GM12878 (cell line): Measurements from ENCODE around the gene JAML. TPM values are rescaled to one million over a fixed set of nuclear protein-coding genes. Genes with fewer than 3 reads are reported as not detected.

Experiments
- ATAC-seq: fragments of 200-7000 bp; cut with Tn5 transposase; 3 replicates; pipeline ENCODE4 v1.9.1; 2020; ENCODE audit warnings: mild to moderate bottlenecking, moderate library complexity
- BruUV-seq: library from RNA; stranded (reverse); fragments of 400-500 nt; replicated peaks from 2 replicates; lab custom pipeline; 2021; lab: Mats Ljungman, UMichigan
- CTCF ChIA-PET: fragments of 300-600 bp; sonication (Branson Sonifier 250); formaldehyde crosslinking; extraction: SDS; loops from one replicate; lab custom pipeline; 2021; ENCODE audit warnings: inconsistent platforms; lab: Yijun Ruan, JAX
- POLR2A ChIA-PET: fragments of 350-600 bp; formaldehyde crosslinking; extraction: SDS; loops from one replicate; lab custom pipeline; 2021; ENCODE audit warnings: inconsistent platforms; lab: Charles Lee
- RAD21 ChIA-PET: fragments of 300-600 bp; sonication (Branson Sonifier 250); formaldehyde crosslinking; loops from one replicate; lab custom pipeline; 2023; ENCODE audit warnings: antibody characterized with exemption; ENCODE audit not compliant: unreplicated experiment; lab: Charles Lee
- SMC1A ChIA-PET: fragments of 300-600 bp; sonication (Branson Sonifier 250); formaldehyde crosslinking; loops from one replicate; lab custom pipeline; 2023; ENCODE audit not compliant: unreplicated experiment, uncharacterized antibody; lab: Charles Lee
- DNase-seq: peaks from one replicate; pipeline ENCODE4 v3.0.0-alpha.2; 2011; ENCODE audit warnings: low read depth, low spot score
- FAIRE-seq: peaks from 3 replicates; lab custom pipeline; 2011; peaks lifted over from hg19 to GRCh38; lab: Jason Lieb, UNC
- H2AFZ ChIP-seq: 2 replicates; pipeline ENCODE4 v1.6.0; 2011; ENCODE audit warnings: low read depth, low read length, control low read depth; ENCODE audit not compliant: control insufficient read depth
- H3K27ac ChIP-seq: 2 replicates; pipeline ENCODE4 v1.5.1; 2011; ENCODE audit warnings: control low read depth; ENCODE audit not compliant: control insufficient read depth, insufficient read depth
- H3K27me3 ChIP-seq, 2 experiments: replicated peaks in 1 of 2; 2 replicates each; pipeline versions ENCODE4 v1.6.0 to v1.6.1; 2011; ENCODE audit warnings: low read length in 1 of 2; ENCODE audit not compliant: control insufficient read depth in 2 of 2, insufficient read depth in 2 of 2
- H3K36me3 ChIP-seq, 2 experiments: 2 replicates each; pipeline ENCODE4 v1.5.1; 2011; ENCODE audit warnings: low read length in 1 of 2; ENCODE audit not compliant: control insufficient read depth in 2 of 2, insufficient read depth in 2 of 2
- H3K4me1 ChIP-seq: 2 replicates; pipeline ENCODE4 v1.6.1; 2011; ENCODE audit warnings: mild to moderate bottlenecking, low read length, moderate library complexity, mixed read lengths; ENCODE audit not compliant: control insufficient read depth, insufficient read depth
- H3K4me2 ChIP-seq: 2 replicates; pipeline ENCODE4 v1.6.0; 2011; ENCODE audit warnings: control low read depth; ENCODE audit not compliant: control insufficient read depth, insufficient read depth
- H3K4me3 ChIP-seq: fragments of 200-600 bp; sonication (generic); 2 replicates; pipeline ENCODE4 v1.5.1; 2016
- H3K79me2 ChIP-seq: 2 replicates; pipeline ENCODE4 v1.6.0; 2011; ENCODE audit warnings: low read length; ENCODE audit not compliant: control insufficient read depth, insufficient read depth
- H3K9ac ChIP-seq: 2 replicates; pipeline ENCODE4 v1.8.0; 2011; ENCODE audit warnings: low read length, control low read depth, mixed read lengths; ENCODE audit not compliant: control insufficient read depth, insufficient read depth
- H3K9me3 ChIP-seq: replicated peaks from 3 replicates; pipeline ENCODE4 v1.5.1; 2011; ENCODE audit warnings: mild to moderate bottlenecking, low read length; ENCODE audit not compliant: control insufficient read depth, insufficient read depth
- H4K20me1 ChIP-seq: 2 replicates; pipeline ENCODE4 v1.6.0; 2011; ENCODE audit not compliant: control insufficient read depth, insufficient read depth
- CHD2 ChIP-seq: IDR thresholded peaks from 2 replicates; pipeline ENCODE4 v1.6.1; 2011; ENCODE audit warnings: low read depth, low read length, improper control_type of control experiment, borderline replicate concordance
- FOS ChIP-seq: IDR thresholded peaks from 3 replicates; pipeline ENCODE4 v1.6.1; 2011; ENCODE audit warnings: borderline replicate concordance; ENCODE audit not compliant: insufficient read length; ENCODE audit errors: extremely low read depth
- FOXM1 ChIP-seq: IDR thresholded peaks from 2 replicates; pipeline ENCODE4 v1.6.1; 2012; ENCODE audit warnings: low read depth, mild to moderate bottlenecking, inconsistent platforms, low read length, moderate library complexity
- GATAD2B ChIP-seq: fragments of 450-650 bp; conservative IDR thresholded peaks from 2 replicates; pipeline ENCODE4 v1.6.1; 2017; ENCODE audit warnings: low read depth, mild to moderate bottlenecking, moderate library complexity
- KAT2A ChIP-seq: conservative IDR thresholded peaks from 2 replicates; pipeline ENCODE4 v1.6.1; 2011; ENCODE audit warnings: low read depth, low read length; ENCODE audit not compliant: control insufficient read depth
- MTA3 ChIP-seq: IDR thresholded peaks from 2 replicates; pipeline ENCODE4 v1.6.1; 2012; ENCODE audit warnings: low read length, inconsistent platforms, borderline replicate concordance
- SREBF2 ChIP-seq: IDR thresholded peaks from 2 replicates; pipeline ENCODE4 v1.6.1; 2012; ENCODE audit warnings: mild to moderate bottlenecking, low read length
- STAT1 ChIP-seq: fragments of 450-650 bp; conservative IDR thresholded peaks from 2 replicates; pipeline ENCODE4 v1.6.1; 2014; ENCODE audit warnings: antibody characterized with exemption, mild to moderate bottlenecking
- STAT3 ChIP-seq: IDR thresholded peaks from 2 replicates; pipeline ENCODE4 v1.6.1; 2011; ENCODE audit warnings: low read depth, low read length, improper control_type of control experiment
- ZNF24 ChIP-seq: fragments of 450-650 bp; IDR thresholded peaks from 2 replicates; pipeline ENCODE4 v1.6.1; 2017; ENCODE audit warnings: antibody characterized with exemption, mild to moderate bottlenecking
- WGBS: methylation state at CpG from one replicate; pipeline ENCODE4 v1.1.6; 2016; ENCODE audit warnings: low lambda C conversion rate; ENCODE audit not compliant: insufficient replicate concordance, insufficient coverage; ENCODE audit errors: missing lambda C conversion rate; 5-methylcytosine and 5-hydroxymethylcytosine counted together
- in situ Hi-C: fragments of 300-500 bp; cut with MboI; formaldehyde crosslinking; loops from 9 replicates; pipeline ENCODE4 v1.14.3; 2018; ENCODE audit warnings: mixed read lengths
- intact Hi-C: fragments of 100-400 bp; cut with micrococcal nuclease; formaldehyde crosslinking; loops from one replicate; pipeline ENCODE4 v1.14.2; 2022; ENCODE audit not compliant: unreplicated experiment
- polyA plus RNA-seq, 11 experiments: library from polyadenylated mRNA; depleted of rRNA in 4 of 11; unstranded in 6 of 11; stranded (reverse) in 5 of 11; fragments of >200 nt; fragmentation: Nextera tagmentation in 4 of 11; fragmentation: Illumina TruSeq in 1 of 11; extraction: Ambion mirVana in 4 of 11; extraction: Trizol in 1 of 11; gene quantifications; 1 replicate in 1 of 11; 2 replicates in 10 of 11; pipeline versions ENCODE4 v1.2.1 to v1.2.3, GENCODE V29; 2011 to 2016; ENCODE audit warnings: inconsistent platforms in 2 of 11, missing spikeins in 2 of 11, low read depth in 1 of 11
- total RNA-seq, 4 experiments: library from RNA; depleted of rRNA in 3 of 4; stranded (reverse); fragments of >200 nt in 3 of 4; fragmentation: Illumina TruSeq in 1 of 4; extraction: Trizol in 1 of 4; gene quantifications; 2 replicates each; pipeline versions ENCODE4 v1.2.1 to v1.2.3, GENCODE V29; 2013 to 2021

Gene JAML
- total and polyA plus RNA-seq, 10 of the 15 experiments (the other 5 are each of a cell fraction or from before 2014, with no cell fraction given) = 0.60 to 8.1 (median 3.5) TPM

DNA sequence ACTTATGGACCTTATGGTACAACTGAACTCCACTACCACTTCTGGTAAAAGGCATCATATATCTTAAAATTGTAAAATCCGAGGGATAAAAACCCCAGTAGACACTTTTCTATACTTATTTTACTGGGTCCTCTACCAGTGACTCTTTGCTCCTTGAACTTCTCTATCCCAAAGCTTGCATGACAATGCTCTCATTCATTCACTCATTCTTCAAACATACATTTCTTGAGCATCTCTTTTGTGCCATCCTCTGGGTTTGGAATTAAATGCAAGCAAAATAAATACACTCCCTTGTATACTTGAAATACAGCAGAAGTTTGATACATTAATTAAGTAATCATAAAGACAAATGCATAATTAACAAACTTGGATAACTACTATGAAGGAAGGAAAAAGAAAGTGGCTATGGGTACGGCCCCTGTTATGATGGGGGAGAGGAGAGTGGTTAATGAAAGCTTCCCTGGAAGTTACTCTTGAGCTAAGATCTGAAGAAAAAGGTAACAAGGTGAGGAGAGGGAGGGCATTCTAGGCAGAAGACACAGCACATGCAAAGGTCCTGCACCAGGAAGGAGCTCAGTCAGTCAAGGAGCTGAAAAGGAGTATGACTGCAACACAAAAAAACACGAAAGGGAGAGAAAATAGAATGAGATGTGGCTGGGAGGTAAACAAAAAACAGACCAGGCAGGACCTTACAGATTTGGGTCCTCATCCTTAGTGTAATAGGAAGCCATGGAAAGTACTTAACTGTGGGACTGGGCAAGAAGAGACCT is 19.4 kb upstream of the JAML start:
- BruUV-seq = no TSS peak
- Histone ChIP-seq H3K4me2 (no peak overlapping the region), H3K79me2 (no peaks in the 10 kb centered on the region), H3K4me1 (peaks cover 19% of the 10 kb centered on the region), H3K27me3 (no peaks in the 10 kb centered on the region), H3K27ac (no peak overlapping the region), H2AFZ (no peak overlapping the region), H3K9me3 (no peaks in the 10 kb centered on the region), H3K4me3 (no peak overlapping the region), H3K9ac (no peak overlapping the region), H3K36me3 (no peaks in the 10 kb centered on the region), H4K20me1 (no peaks in the 10 kb centered on the region)
- SMC1A ChIA-PET = interaction anchor here (1.0 to 6.9 kb wide), 4 partner anchors 11 to 45 kb away, joined by 3 to 42 read pairs (median 5); no protein-coding TSS in a partner anchor
- in situ Hi-C loops = no loop called here
- POLR2A ChIA-PET = interaction anchor here (0.5 to 2.2 kb wide), 4 partner anchors 13 to 983 kb away, joined by 3 to 6 read pairs (median 3); no protein-coding TSS in a partner anchor
- RAD21 ChIA-PET = interaction anchor here (0.7 to 3.5 kb wide), 4 partner anchors 28 to 46 kb away, joined by 3 to 16 read pairs (median 4); no protein-coding TSS in a partner anchor
- TF ChIP-seq FOXM1 = no peak
- TF ChIP-seq ZNF24 = peak; percentile 66; the same call in 1 of the 2 replicates
- DNase-seq (no peak), FAIRE-seq (no peak), ATAC-seq (no peak)
- intact Hi-C loops = loop anchor here (2.0 kb wide), 2 partner anchors 15 to 45 kb away; no protein-coding TSS in a partner anchor
- CTCF ChIA-PET = interaction anchor here (0.6 to 1.9 kb wide), 3 partner anchors 36 to 184 kb away, joined by 5 to 7 read pairs (median 5); no protein-coding TSS in a partner anchor
- 48% methylated on average over 3 of the region's 3 CpGs for WGBS

DNA sequence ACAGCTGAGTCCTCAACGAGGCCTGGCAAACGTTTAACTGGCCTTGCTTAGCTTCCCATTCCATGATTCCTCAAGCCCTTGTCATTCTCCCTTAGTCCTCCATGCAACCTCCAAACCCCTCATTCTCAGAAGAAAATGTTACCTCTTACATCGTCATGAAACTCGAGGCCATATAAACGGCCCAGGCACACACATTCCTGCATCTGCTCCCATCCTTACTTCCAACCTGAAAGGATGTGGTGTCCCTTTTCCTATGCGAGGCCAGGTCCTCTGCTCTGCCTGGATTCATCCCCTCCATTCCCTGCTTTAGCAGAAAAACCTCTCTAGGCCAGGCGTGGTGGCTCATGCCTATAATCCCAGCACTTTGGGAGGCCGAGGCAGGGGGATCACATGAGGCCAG is 18.4 kb upstream of the JAML start:
- intact Hi-C loops = no loop called here
- ChIA-PET CTCF (interaction anchor here (0.8 to 1.8 kb wide), 4 partner anchors 9 to 44 kb away, joined by 3 to 7 read pairs (median 4); partner anchors contain the start of gene MPZL3), SMC1A (interaction anchor here (1.5 to 6.9 kb wide), 5 partner anchors 13 to 44 kb away, joined by 6 to 54 read pairs (median 10); no protein-coding TSS in a partner anchor), RAD21 (interaction anchor here (1.9 to 4.6 kb wide), 2 partner anchors 16 to 28 kb away, joined by 5 to 23 read pairs; no protein-coding TSS in a partner anchor), POLR2A (interaction anchor here (0.7 to 3.3 kb wide), 8 partner anchors 8 to 640 kb away, joined by 3 to 12 read pairs (median 3); partner anchors contain the start of genes CXCR5, JAML and MPZL3)
- DNase-seq = no peak
- in situ Hi-C loops = no loop called here
- H3K4me1 ChIP-seq = peaks cover 19% of the 10 kb centered on the region
- H3K4me2 ChIP-seq = no peak overlapping the region
- ATAC-seq = no peak
- 58% methylated on average over 8 of the region's 8 CpGs for WGBS
- H3K27ac ChIP-seq = no peak overlapping the region
- H3K9me3 ChIP-seq = no peaks in the 10 kb centered on the region
- no peak overlapping the region for H2AFZ ChIP-seq
- FAIRE-seq = no peak
- no peaks in the 10 kb centered on the region for H3K36me3 ChIP-seq
- H3K4me3 ChIP-seq = no peak overlapping the region
- H3K79me2 ChIP-seq = no peaks in the 10 kb centered on the region
- H3K9ac ChIP-seq = no peak overlapping the region
- BruUV-seq = no TSS peak
- H3K27me3 ChIP-seq = no peaks in the 10 kb centered on the region
- H4K20me1 ChIP-seq = no peaks in the 10 kb centered on the region
- no peak for TF ChIP-seq GATAD2B
- TF ChIP-seq MTA3 = no peak
- TF ChIP-seq KAT2A = no peak
- no peak for TF ChIP-seq SREBF2
- TF ChIP-seq STAT1 = no peak
- TF ChIP-seq STAT3 = no peak
- TF ChIP-seq CHD2 = no peak
- TF ChIP-seq FOS = no peak
